ENCODE measurements around the gene LCORL. TPM values are rescaled to one million over a fixed set of nuclear protein-coding genes. Genes with fewer than 3 reads are reported as not detected.

The LCORL gene
- total RNA-seq, 1 donor, result 15.9 TPM

- no peaks in the 10 kb centered on the region for H3K4me1 ChIP-seq (ENCODE audit: insufficient read depth, low read length)
- DNase-seq (ENCODE audit: insufficient read length, low spot score, missing footprints), result no peak
- H4K20me1 ChIP-seq (ENCODE audit: insufficient read depth, low read length), result no peaks in the 10 kb centered on the region
- H3K27me3 ChIP-seq (ENCODE audit: insufficient read depth, low read length), result no peaks in the 10 kb centered on the region
- no peak overlapping the region for H3K27ac ChIP-seq (ENCODE audit: low read depth, low read length)
- no peaks in the 10 kb centered on the region for H3K36me3 ChIP-seq (ENCODE audit: insufficient read depth, low read length)
- no peak for TF ChIP-seq CTCF (IDR thresholded peaks at IDR 0.05; ENCODE audit: extremely low read depth, low read depth, low read length)
- no peaks in the 10 kb centered on the region for H3K79me2 ChIP-seq (ENCODE audit: insufficient read depth, low read length)
- H3K4me2 ChIP-seq (ENCODE audit: insufficient read depth, low read length), result no peak overlapping the region
- H2AFZ ChIP-seq (ENCODE audit: low read length), result no peak overlapping the region
- no peak overlapping the region for H3K4me3 ChIP-seq (ENCODE audit: insufficient read depth, low read length)
- H3K9me3 ChIP-seq (ENCODE audit: low read depth, low read length), result no peaks in the 10 kb centered on the region
These were observed 109.9 kb downstream of the LCORL start for GRCh38 chr4:17911608-17912007.

GRCh38 chr4:17898553-17899055 lies 123.0 kb downstream of the LCORL start:
- Histone ChIP-seq H3K79me2 (ENCODE audit: insufficient read depth, low read length) (no peaks in the 10 kb centered on the region), H3K4me3 (ENCODE audit: insufficient read depth, low read length) (no peak overlapping the region), H2AFZ (ENCODE audit: low read length) (no peak overlapping the region), H3K27me3 (ENCODE audit: insufficient read depth, low read length) (no peaks in the 10 kb centered on the region), H3K9me3 (ENCODE audit: low read depth, low read length) (no peaks in the 10 kb centered on the region), H4K20me1 (ENCODE audit: insufficient read depth, low read length) (no peaks in the 10 kb centered on the region), H3K4me1 (ENCODE audit: insufficient read depth, low read length) (no peaks in the 10 kb centered on the region), H3K27ac (ENCODE audit: low read depth, low read length) (no peak overlapping the region), H3K36me3 (ENCODE audit: insufficient read depth, low read length) (no peaks in the 10 kb centered on the region), H3K4me2 (ENCODE audit: insufficient read depth, low read length) (no peak overlapping the region)
- TF ChIP-seq CTCF (IDR thresholded peaks at IDR 0.05; ENCODE audit: extremely low read depth, low read depth, low read length), result no peak
- DNase-seq (ENCODE audit: insufficient read length, low spot score, missing footprints), result no peak

- Histone ChIP-seq H3K79me2 (ENCODE audit: insufficient read depth, low read length) (no peaks in the 10 kb centered on the region), H3K27ac (ENCODE audit: low read depth, low read length) (no peak overlapping the region), H3K36me3 (ENCODE audit: insufficient read depth, low read length) (no peaks in the 10 kb centered on the region), H3K4me2 (ENCODE audit: insufficient read depth, low read length) (no peak overlapping the region), H2AFZ (ENCODE audit: low read length) (no peak overlapping the region), H4K20me1 (ENCODE audit: insufficient read depth, low read length) (no peaks in the 10 kb centered on the region), H3K27me3 (ENCODE audit: insufficient read depth, low read length) (no peaks in the 10 kb centered on the region), H3K4me3 (ENCODE audit: insufficient read depth, low read length) (no peak overlapping the region), H3K4me1 (ENCODE audit: insufficient read depth, low read length) (no peaks in the 10 kb centered on the region), H3K9me3 (ENCODE audit: low read depth, low read length) (no peaks in the 10 kb centered on the region)
- no peak for DNase-seq (ENCODE audit: insufficient read length, low spot score, missing footprints)
- TF ChIP-seq CTCF (IDR thresholded peaks at IDR 0.05; ENCODE audit: extremely low read depth, low read depth, low read length), result no peak
These were observed 126.1 kb downstream of the LCORL start for GRCh38 chr4:17895481-17895880.

- Histone ChIP-seq H3K27me3 (ENCODE audit: insufficient read depth, low read length) (no peaks in the 10 kb centered on the region), H3K4me3 (ENCODE audit: insufficient read depth, low read length) (no peak overlapping the region)
- TF ChIP-seq CTCF (IDR thresholded peaks at IDR 0.05; ENCODE audit: extremely low read depth, low read depth, low read length), result no peak
These were observed 127.1 kb downstream of the LCORL start for GRCh38 chr4:17894421-17894820.

More at GRCh38 chr4:17894421-17894820, 127.1 kb downstream of the LCORL start:
- Histone ChIP-seq H3K4me1 (ENCODE audit: insufficient read depth, low read length) (no peaks in the 10 kb centered on the region), H3K9me3 (ENCODE audit: low read depth, low read length) (no peaks in the 10 kb centered on the region), H3K36me3 (ENCODE audit: insufficient read depth, low read length) (no peaks in the 10 kb centered on the region), H2AFZ (ENCODE audit: low read length) (no peak overlapping the region), H3K4me2 (ENCODE audit: insufficient read depth, low read length) (no peak overlapping the region), H3K27ac (ENCODE audit: low read depth, low read length) (no peak overlapping the region), H4K20me1 (ENCODE audit: insufficient read depth, low read length) (no peaks in the 10 kb centered on the region), H3K79me2 (ENCODE audit: insufficient read depth, low read length) (no peaks in the 10 kb centered on the region)
- DNase-seq (ENCODE audit: insufficient read length, low spot score, missing footprints), result no peak
